H9 (cell line): Measurements from ENCODE around the gene PCID2. TPM values are rescaled to one million over a fixed set of nuclear protein-coding genes. Genes with fewer than 3 reads are reported as not detected.

Experiments used
- DNase-seq: peaks from one replicate; pipeline ENCODE4 v3.0.0-alpha.2; 2017
- H2AFZ ChIP-seq: one replicate; pipeline ENCODE4 v1.6.1; 2013; ENCODE audit warnings: mild to moderate bottlenecking, low read length, control low read depth, moderate library complexity
- H2AK5ac ChIP-seq: 2 replicates; pipeline ENCODE4 v1.6.1; 2013; ENCODE audit warnings: low read length, control low read depth, mixed read lengths; ENCODE audit not compliant: insufficient read length
- H2BK120ac ChIP-seq: one replicate; pipeline ENCODE4 v1.6.1; 2013; ENCODE audit warnings: low read depth, mild to moderate bottlenecking, low read length, control low read depth, inconsistent platforms; ENCODE audit not compliant: poor library complexity, severe bottlenecking
- H2BK12ac ChIP-seq: 2 replicates; pipeline ENCODE4 v1.6.1; 2013; ENCODE audit warnings: low read length, control low read depth, mixed read lengths, low read depth; ENCODE audit not compliant: insufficient read length
- H2BK15ac ChIP-seq: 2 replicates; pipeline ENCODE4 v1.6.1; 2013; ENCODE audit warnings: low read depth, low read length, control low read depth
- H2BK20ac ChIP-seq: one replicate; pipeline ENCODE4 v1.6.1; 2013; ENCODE audit warnings: low read depth, mild to moderate bottlenecking, low read length, control low read depth, inconsistent platforms; ENCODE audit not compliant: poor library complexity, severe bottlenecking
- H2BK5ac ChIP-seq: 2 replicates; pipeline ENCODE4 v1.6.1; 2013; ENCODE audit warnings: low read length, control low read depth, mixed read lengths; ENCODE audit not compliant: insufficient read length
- H3K14ac ChIP-seq: 2 replicates; pipeline ENCODE4 v1.6.1; 2013; ENCODE audit warnings: low read length, control low read depth; ENCODE audit not compliant: insufficient read depth
- H3K18ac ChIP-seq: 2 replicates; pipeline ENCODE4 v1.6.1; 2013; ENCODE audit warnings: low read depth, mild to moderate bottlenecking, mixed read lengths, low read length, control low read depth; ENCODE audit not compliant: insufficient read length
- H3K23ac ChIP-seq: 2 replicates; pipeline ENCODE4 v1.6.1; 2013; ENCODE audit warnings: low read length, control low read depth, mixed read lengths, low read depth; ENCODE audit not compliant: insufficient read length
- H3K23me2 ChIP-seq: 2 replicates; pipeline ENCODE4 v1.6.1; 2013; ENCODE audit warnings: low read depth, mild to moderate bottlenecking, mixed read lengths, low read length, control low read depth; ENCODE audit not compliant: insufficient read length, poor library complexity, severe bottlenecking
- H3K27ac ChIP-seq: 2 replicates; pipeline ENCODE4 v1.5.1; 2013; ENCODE audit warnings: low read length, control low read depth, mixed read lengths, low read depth; ENCODE audit not compliant: insufficient read length
- H3K27me3 ChIP-seq: 2 replicates; pipeline ENCODE4 v1.6.1; 2013; ENCODE audit warnings: low read length, control low read depth, inconsistent platforms; ENCODE audit not compliant: insufficient read depth
- H3K4ac ChIP-seq: 2 replicates; pipeline ENCODE4 v1.6.1; 2013; ENCODE audit warnings: low read depth, mild to moderate bottlenecking, control low read depth, inconsistent platforms, low read length, moderate library complexity
- H3K4me1 ChIP-seq: 2 replicates; pipeline ENCODE4 v1.6.1; 2013; ENCODE audit warnings: low read length, control low read depth, inconsistent platforms; ENCODE audit not compliant: insufficient read depth
- H3K4me2 ChIP-seq: 2 replicates; pipeline ENCODE4 v1.6.1; 2013; ENCODE audit warnings: low read length, control low read depth, mixed read lengths; ENCODE audit not compliant: insufficient read length, insufficient read depth
- H3K56ac ChIP-seq: 2 replicates; pipeline ENCODE4 v1.6.1; 2013; ENCODE audit warnings: low read depth, mild to moderate bottlenecking, mixed read lengths, low read length, control low read depth; ENCODE audit not compliant: insufficient read length
- H3K79me1 ChIP-seq: 2 replicates; pipeline ENCODE4 v1.6.1; 2013; ENCODE audit warnings: low read depth, mild to moderate bottlenecking, moderate library complexity, low read length, control low read depth, inconsistent platforms; ENCODE audit not compliant: insufficient read depth, poor library complexity, severe bottlenecking
- H3K79me2 ChIP-seq: 2 replicates; pipeline ENCODE4 v1.6.1; 2013; ENCODE audit warnings: low read length, control low read depth, inconsistent platforms; ENCODE audit not compliant: insufficient read depth
- H3K9ac ChIP-seq: 2 replicates; pipeline ENCODE4 v1.6.1; 2013; ENCODE audit warnings: low read length, control low read depth, mixed read lengths; ENCODE audit not compliant: insufficient read length; ENCODE audit errors: extremely low read depth
- H3K9me3 ChIP-seq: one replicate; pipeline ENCODE4 v1.6.1; 2013; ENCODE audit warnings: low read depth, low read length, inconsistent platforms; ENCODE audit not compliant: control insufficient read depth
- H3T11ph ChIP-seq: one replicate; pipeline ENCODE4 v1.6.1; 2013; ENCODE audit warnings: mild to moderate bottlenecking, low read length, control low read depth, inconsistent platforms
- H4K20me1 ChIP-seq: one replicate; pipeline ENCODE4 v1.6.1; 2013; ENCODE audit not compliant: control insufficient read depth, insufficient read length, insufficient read depth
- H4K5ac ChIP-seq: 2 replicates; pipeline ENCODE4 v1.6.1; 2013; ENCODE audit warnings: low read depth, mild to moderate bottlenecking, mixed read lengths, low read length, control low read depth; ENCODE audit not compliant: insufficient read length
- H4K8ac ChIP-seq: replicated peaks from 2 replicates; pipeline ENCODE4 v1.6.1; 2013; ENCODE audit warnings: low read length, control low read depth, mixed read lengths, low read depth; ENCODE audit not compliant: insufficient read length
- H4K91ac ChIP-seq: 2 replicates; pipeline ENCODE4 v1.6.1; 2013; ENCODE audit warnings: low read depth, mild to moderate bottlenecking, moderate library complexity, mixed read lengths, low read length, control low read depth; ENCODE audit not compliant: insufficient read length
- H3K27ac Mint-ChIP-seq, 3 experiments: 2 replicates in 2 of 3; 3 replicates in 1 of 3; pipeline ENCODE4 v1.8.0; 2020 to 2021; ENCODE audit warnings: mixed read lengths in 3 of 3, mild to moderate bottlenecking in 1 of 3, moderate library complexity in 1 of 3
- H3K27me3 Mint-ChIP-seq: 2 replicates; pipeline ENCODE4 v1.8.0; 2021; ENCODE audit warnings: low read depth, mild to moderate bottlenecking, moderate library complexity, mixed read lengths
- H3K36me3 Mint-ChIP-seq, 3 experiments: 2 replicates in 2 of 3; 3 replicates in 1 of 3; pipeline ENCODE4 v1.8.0; 2020 to 2021; ENCODE audit warnings: low read depth in 3 of 3, mixed read lengths in 3 of 3; ENCODE audit not compliant: insufficient read depth in 1 of 3
- H3K4me1 Mint-ChIP-seq, 2 experiments: 2 replicates each; pipeline ENCODE4 v1.8.0; 2020; ENCODE audit warnings: mixed read lengths in 2 of 2
- H3K4me3 Mint-ChIP-seq, 2 experiments: 2 replicates in 1 of 2; 3 replicates in 1 of 2; pipeline ENCODE4 v1.8.0; 2020 to 2021; ENCODE audit warnings: mild to moderate bottlenecking in 2 of 2, mixed read lengths in 2 of 2, moderate library complexity in 1 of 2
- H3K9me3 Mint-ChIP-seq, 2 experiments: 2 replicates in 1 of 2; 3 replicates in 1 of 2; pipeline ENCODE4 v1.8.0; 2020; ENCODE audit warnings: mild to moderate bottlenecking in 2 of 2, mixed read lengths in 2 of 2, moderate library complexity in 1 of 2
- WGBS: extraction: QIAGEN DNeasy Blood & Tissue Kit; methylation state at CpG from one replicate; pipeline ENCODE4 v1.1.7; 2013; ENCODE audit warnings: missing lambda C conversion rate, low lambda C conversion rate, mixed read lengths; ENCODE audit not compliant: insufficient read length; ENCODE audit errors: extremely low coverage; 5-methylcytosine and 5-hydroxymethylcytosine counted together
- total RNA-seq: library from RNA; stranded (reverse); gene quantifications from 2 replicates; pipeline ENCODE4 v1.2.1, GENCODE V29; 2021
- TF ChIP-seq, protein P1 (sequence below): fragments of 200-600 bp; sonication (generic); conservative IDR thresholded peaks from 3 replicates; pipeline ENCODE4 v1.8.0; 2021; ENCODE audit warnings: antibody characterized with exemption, mild to moderate bottlenecking

Gene PCID2
- total RNA-seq, 1 experiment from 2014 or later: 66.0 TPM

DNA sequence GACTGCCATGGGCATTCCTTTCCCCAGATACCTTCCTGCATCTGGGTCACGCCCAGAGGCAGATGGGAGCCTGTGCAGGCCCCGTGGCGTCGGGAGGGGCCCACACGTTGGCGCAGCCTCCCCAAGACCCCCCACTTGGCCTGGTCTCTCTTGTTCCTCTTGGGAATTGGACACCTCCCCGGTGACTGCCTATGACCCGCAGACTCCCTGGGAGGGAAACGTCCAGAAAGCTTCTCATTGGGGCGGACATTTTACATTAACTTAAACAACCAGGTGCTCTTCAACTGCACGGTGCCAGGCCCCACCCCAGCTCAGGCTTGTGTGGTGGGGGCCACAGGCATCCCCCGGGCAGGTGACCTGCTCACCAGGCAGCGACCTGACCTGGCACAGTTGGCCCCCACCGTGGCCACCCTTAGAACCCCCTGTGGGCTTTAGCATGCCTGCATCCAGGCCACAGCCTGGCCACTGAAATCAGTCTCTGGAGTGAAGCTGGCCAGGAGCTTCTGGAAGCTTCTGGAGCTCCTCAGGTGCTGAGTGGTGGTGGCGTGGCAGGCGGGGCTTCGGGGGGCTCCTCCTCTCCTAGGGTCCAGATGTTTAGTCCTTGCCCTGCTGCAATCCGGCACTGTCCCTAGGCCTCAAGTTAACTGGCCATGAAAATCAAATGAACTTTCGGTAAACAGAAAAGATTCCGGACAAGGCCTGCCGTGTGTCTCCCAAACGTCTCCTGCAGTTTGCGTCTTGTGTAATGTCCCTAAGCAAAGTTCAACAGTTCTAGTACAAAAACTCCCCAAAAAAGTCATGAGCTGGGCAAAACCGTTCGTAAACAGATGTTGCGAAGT is 58.5 kb downstream of the PCID2 start:
- Histone ChIP-seq H4K20me1 (no peaks in the 10 kb centered on the region), H2AFZ (no peak overlapping the region), H3K23me2 (peaks cover 12% of the 10 kb centered on the region), H3K23ac (no peak overlapping the region), H3K4me1 (no peaks in the 10 kb centered on the region), H4K5ac (no peak overlapping the region), H2BK5ac (no peak overlapping the region), H2BK15ac (no peak overlapping the region), H2BK20ac (no peak overlapping the region), H3T11ph (no peak overlapping the region), H3K4me2 (no peak overlapping the region), H3K9me3 (no peaks in the 10 kb centered on the region), H2AK5ac (no peak overlapping the region), H3K14ac (no peak overlapping the region), H3K79me1 (no peaks in the 10 kb centered on the region), H3K79me2 (no peaks in the 10 kb centered on the region), H3K18ac (no peak overlapping the region), H3K9ac (no peak overlapping the region), H2BK12ac (no peak overlapping the region), H4K91ac (no peak overlapping the region), H3K56ac (no peak overlapping the region), H2BK120ac (no peak overlapping the region), H3K4ac (no peak overlapping the region), H3K27me3 (no peaks in the 10 kb centered on the region; the same call in 1 of the 2 replicates), H4K8ac (no peak overlapping the region), H3K27ac (no peak overlapping the region)
- Mint-ChIP-seq H3K4me3 (no peak overlapping the region), H3K27me3 (peaks cover 32% of the 10 kb centered on the region), H3K36me3 (no peaks in the 10 kb centered on the region; a peak in 2 of 7 replicates), H3K9me3 (no peaks in the 10 kb centered on the region; a peak in 1 of 5 replicates), H3K4me1 (peaks cover 19 to 25% of the 10 kb centered on the region in 2 experiments), H3K27ac (peak overlapping the region in 1 of 3 experiments; percentile 27; a peak in 1 of 7 replicates)
- TF ChIP-seq, protein P1, sequence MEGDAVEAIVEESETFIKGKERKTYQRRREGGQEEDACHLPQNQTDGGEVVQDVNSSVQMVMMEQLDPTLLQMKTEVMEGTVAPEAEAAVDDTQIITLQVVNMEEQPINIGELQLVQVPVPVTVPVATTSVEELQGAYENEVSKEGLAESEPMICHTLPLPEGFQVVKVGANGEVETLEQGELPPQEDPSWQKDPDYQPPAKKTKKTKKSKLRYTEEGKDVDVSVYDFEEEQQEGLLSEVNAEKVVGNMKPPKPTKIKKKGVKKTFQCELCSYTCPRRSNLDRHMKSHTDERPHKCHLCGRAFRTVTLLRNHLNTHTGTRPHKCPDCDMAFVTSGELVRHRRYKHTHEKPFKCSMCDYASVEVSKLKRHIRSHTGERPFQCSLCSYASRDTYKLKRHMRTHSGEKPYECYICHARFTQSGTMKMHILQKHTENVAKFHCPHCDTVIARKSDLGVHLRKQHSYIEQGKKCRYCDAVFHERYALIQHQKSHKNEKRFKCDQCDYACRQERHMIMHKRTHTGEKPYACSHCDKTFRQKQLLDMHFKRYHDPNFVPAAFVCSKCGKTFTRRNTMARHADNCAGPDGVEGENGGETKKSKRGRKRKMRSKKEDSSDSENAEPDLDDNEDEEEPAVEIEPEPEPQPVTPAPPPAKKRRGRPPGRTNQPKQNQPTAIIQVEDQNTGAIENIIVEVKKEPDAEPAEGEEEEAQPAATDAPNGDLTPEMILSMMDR: no peak
- no CpG with 5 or more reads among the region's 26 CpGs for WGBS
- DNase-seq: peak; percentile 22
